GM18508 (cell line): ENCODE data around the gene LCK.
"Not testable (repeated sequence)": the region's sequence is repeated elsewhere in the genome, so short reads cannot be mapped to it uniquely, and the experiment has no call there.

ENCODE experiments used
- ATAC-seq: cut with Tn5 transposase; IDR thresholded peaks from one replicate; pipeline ENCODE4 v1.9.1; 2021; ENCODE audit warnings: moderate number of reproducible peaks; ENCODE audit not compliant: insufficient read depth, unreplicated experiment

The LCK gene

DNA sequence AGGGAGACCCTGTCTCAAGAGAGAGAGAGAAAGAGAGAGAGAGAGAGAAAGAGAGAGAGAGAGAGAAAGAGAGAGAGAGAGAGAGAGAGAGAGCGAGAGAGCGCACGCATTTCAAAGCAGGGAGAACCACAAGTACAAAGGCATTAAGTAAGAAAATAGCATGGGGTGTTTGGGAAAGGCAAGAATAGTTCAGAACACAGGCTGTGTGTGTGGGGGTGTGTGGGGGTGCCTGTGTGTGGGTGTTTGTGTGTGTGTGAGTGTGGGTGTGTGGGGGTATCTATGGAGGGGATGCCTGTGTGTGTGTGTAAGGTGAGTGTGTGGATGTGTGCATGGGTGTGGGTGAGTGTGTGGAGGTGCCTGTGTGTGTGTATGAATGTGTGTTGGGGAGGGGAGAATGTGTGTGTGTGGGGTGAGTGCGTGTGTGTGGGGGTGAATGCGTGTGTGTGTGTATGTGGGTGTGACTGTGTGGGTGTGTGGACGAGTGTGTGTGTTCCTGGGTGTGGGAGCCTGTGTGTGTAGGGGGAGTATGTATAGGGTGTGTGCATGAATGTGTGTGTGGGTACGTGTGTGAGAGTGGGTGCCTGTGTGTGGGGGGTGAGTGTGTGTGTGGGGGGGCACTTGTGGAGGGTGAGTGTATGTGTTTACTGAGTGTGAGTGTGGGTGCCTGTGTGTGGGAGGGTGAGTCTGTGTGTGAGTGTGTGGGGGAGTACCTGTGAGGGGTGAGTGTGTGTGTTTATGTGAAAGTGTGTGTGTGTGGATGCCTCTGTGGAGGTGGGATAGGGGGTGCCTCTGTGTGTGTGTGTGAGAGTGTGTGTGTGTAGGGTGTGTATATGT is 21.7 kb downstream of the LCK start:
- no peak for ATAC-seq

GRCh38 chr1:32273391-32274208 is 22.5 kb downstream of the LCK start:
- no peak for ATAC-seq

- no peak for ATAC-seq
These were observed 23.7 kb downstream of the LCK start for GRCh38 chr1:32274646-32275340.

- ATAC-seq, result no peak
These were observed 24.4 kb downstream of the LCK start for GRCh38 chr1:32275424-32275823.

GRCh38 chr1:32276032-32276782 is 25.1 kb downstream of the LCK start:
- ATAC-seq, result no peak

- ATAC-seq, result not testable (repeated sequence)
These were observed 33.7 kb downstream of the LCK start for GRCh38 chr1:32284777-32285176.

DNA sequence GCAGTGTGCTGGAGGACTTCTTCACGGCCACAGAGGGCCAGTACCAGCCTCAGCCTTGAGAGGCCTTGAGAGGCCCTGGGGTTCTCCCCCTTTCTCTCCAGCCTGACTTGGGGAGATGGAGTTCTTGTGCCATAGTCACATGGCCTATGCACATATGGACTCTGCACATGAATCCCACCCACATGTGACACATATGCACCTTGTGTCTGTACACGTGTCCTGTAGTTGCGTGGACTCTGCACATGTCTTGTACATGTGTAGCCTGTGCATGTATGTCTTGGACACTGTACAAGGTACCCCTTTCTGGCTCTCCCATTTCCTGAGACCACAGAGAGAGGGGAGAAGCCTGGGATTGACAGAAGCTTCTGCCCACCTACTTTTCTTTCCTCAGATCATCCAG is 34.6 kb downstream of the LCK start:
- ATAC-seq, result no peak

GRCh38 chr1:32286763-32287162 is 35.7 kb downstream of the LCK start:
- no peak for ATAC-seq

GRCh38 chr1:32289256-32289655 is 38.2 kb downstream of the LCK start:
- ATAC-seq, result no peak

GRCh38 chr1:32291145-32291707 is 40.2 kb downstream of the LCK start:
- ATAC-seq, result no peak

- peak; percentile 68 for ATAC-seq
These were observed 40.9 kb downstream of the LCK start, which contains the start of gene HDAC1 for GRCh38 chr1:32291708-32292538. TSS of gene HDAC1 (plus strand) at chr1:32292083. CDS start at chr1:32292170, 87 bp downstream.

- not testable (repeated sequence) for ATAC-seq
These were observed 47.1 kb downstream of the LCK start for GRCh38 chr1:32298211-32298610.

- no peak for ATAC-seq
These were observed 48.3 kb downstream of the LCK start for GRCh38 chr1:32299327-32299726.

DNA sequence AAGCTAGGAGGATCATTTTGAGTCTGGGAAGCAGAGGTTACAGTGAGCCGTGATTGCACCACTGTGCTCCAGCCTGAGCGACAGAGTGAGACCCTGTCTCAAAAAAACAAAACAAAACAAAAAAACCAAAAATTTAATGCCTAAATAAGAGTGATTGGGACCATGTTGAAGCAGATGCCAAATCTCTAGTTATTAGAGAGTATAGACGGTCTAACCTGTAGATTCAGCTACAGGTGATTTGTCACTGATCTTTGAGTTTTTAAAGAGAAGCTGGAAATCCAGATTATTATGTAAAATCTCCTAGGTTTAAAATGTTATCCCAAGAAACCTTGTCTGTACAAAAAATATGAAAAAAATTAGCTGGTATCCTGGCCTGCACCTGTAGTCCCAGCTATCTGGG is 52.3 kb downstream of the LCK start:
- ATAC-seq, result no peak

DNA sequence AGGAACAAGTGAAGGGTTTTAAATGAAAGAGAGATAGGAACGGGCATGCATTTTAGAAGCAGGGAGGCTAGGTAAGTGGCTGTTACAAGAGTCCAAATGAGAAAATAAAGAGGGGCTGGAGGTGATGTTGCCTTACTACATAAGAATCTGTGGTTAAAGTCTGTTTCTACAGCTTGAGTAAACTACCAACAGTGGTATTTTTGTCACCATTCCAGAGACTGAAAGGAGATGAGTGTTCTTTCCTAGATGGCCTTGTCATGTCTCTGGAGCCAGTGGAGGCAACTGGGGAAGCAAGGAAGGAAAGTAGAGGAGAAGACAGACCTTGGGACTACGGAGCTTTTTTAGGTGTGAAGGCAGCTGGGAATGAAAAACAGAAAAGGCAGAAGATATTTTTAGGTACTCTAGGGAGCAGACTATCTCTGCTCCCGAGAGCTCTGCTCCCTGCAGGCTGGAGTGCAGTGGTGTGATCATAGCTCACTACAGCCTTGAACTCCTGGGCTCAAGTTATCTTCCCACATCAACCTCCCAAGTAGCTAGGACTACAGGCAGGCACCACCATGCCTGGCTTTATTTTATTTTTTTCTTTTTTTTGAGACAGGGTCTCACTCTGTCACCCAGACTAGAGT is 53.0 kb downstream of the LCK start:
- ATAC-seq, result no peak

DNA sequence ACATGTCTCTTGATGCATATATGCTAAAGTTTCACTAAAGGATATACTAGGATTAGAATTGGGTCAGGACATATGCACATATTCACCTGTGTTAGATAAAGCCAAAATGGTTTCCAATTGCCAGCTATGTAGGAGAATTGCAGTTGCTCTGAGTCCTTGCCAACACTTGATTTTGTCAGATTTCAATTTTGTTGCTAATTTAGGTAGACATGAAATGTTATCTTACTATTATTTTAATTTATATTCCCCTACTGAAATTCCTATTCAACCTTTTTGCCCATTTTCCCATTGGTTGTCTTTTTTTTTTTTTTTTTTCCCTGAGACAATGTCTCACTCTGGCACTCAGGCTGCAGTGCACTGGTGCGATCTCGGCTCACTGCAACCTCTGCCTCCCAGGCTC is 54.2 kb downstream of the LCK start:
- no peak for ATAC-seq

DNA sequence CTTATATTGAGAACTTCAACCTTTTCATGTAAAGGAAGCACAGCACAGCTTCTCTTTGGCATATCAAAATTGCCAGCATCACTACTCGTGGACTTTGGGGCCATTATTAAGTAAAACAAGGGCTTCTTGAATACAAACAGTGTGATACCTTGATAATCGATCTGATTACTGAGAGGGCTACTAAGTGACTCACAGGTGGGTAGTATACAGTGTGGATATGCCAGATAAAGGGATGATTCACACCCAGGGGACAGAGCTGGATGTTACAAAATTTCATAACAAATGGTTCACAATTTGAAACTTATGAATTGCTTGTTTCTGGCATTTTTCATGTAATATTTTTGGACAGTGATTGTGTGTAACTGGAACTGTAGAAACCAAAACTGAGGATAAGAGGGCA is 56.3 kb downstream of the LCK start:
- no peak for ATAC-seq

DNA sequence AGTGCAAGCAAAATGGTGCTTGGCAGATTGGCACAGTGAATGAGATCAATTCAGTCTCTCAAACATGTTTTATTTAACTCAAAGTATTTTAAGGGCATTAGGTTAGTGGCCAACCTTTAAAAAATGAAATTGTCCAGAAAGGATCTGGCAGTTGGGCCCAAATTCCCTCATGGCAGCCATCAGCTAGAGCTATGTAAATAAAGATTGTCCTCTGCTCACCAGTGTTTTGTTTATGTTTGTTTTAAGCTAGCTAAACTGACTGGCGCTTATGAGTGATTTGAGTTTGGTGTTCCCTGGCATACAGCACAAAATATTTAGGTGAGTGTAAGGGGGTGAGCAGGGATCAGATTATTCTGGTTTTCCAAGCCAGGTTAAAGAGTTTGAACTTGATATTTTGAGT is 58.9 kb downstream of the LCK start:
- ATAC-seq, result no peak
